ENCODE data around the gene CCNY.

DNA sequence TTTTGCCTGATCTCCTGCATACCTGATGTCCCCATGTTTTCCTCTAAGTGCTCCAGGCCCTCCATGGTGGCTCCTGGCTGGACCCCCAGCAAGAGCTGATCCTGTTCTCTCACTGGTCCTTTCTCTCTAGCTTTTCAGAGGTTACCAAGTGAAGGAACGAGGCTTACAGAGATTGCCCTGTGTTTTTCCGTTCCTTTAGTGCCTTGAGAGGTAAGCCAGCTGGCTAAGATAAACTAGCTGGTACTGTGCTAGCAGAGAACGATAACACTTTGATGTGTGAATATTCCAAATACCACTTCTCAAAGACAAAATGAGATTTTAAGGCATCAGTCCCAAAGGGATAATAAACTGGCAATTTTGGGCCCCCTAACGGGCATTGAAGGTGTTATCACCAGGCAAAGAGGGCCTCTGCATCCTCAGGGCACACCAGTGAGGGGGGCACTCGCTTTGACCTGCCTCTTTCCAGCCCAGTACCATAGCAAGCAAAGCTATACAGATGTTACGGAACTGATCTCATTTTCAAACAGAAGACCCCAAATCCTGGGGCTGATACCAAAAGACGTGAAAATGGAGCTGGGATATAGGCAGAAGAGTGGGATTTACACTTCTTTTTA lies 8.4 kb upstream of the CCNY start:
- TF ChIP-seq, protein P1, sequence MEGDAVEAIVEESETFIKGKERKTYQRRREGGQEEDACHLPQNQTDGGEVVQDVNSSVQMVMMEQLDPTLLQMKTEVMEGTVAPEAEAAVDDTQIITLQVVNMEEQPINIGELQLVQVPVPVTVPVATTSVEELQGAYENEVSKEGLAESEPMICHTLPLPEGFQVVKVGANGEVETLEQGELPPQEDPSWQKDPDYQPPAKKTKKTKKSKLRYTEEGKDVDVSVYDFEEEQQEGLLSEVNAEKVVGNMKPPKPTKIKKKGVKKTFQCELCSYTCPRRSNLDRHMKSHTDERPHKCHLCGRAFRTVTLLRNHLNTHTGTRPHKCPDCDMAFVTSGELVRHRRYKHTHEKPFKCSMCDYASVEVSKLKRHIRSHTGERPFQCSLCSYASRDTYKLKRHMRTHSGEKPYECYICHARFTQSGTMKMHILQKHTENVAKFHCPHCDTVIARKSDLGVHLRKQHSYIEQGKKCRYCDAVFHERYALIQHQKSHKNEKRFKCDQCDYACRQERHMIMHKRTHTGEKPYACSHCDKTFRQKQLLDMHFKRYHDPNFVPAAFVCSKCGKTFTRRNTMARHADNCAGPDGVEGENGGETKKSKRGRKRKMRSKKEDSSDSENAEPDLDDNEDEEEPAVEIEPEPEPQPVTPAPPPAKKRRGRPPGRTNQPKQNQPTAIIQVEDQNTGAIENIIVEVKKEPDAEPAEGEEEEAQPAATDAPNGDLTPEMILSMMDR (IDR thresholded peaks at IDR 0.05) = no peak
- no peak for TF ChIP-seq EZH2 (IDR thresholded peaks at IDR 0.05; ENCODE audit: borderline replicate concordance, insufficient read depth, low read depth, low read length, poor library complexity, severe bottlenecking)
